Middle frontal gyrus (tissue), 1 donor: Measurements from ENCODE around the gene BUB1B.

Experiments used
- DNase-seq: peaks from one replicate; pipeline ENCODE4 v3.0.0-alpha.2; 2015; ENCODE audit warnings: low spot score; ENCODE audit errors: extremely low spot score

Gene BUB1B

DNA sequence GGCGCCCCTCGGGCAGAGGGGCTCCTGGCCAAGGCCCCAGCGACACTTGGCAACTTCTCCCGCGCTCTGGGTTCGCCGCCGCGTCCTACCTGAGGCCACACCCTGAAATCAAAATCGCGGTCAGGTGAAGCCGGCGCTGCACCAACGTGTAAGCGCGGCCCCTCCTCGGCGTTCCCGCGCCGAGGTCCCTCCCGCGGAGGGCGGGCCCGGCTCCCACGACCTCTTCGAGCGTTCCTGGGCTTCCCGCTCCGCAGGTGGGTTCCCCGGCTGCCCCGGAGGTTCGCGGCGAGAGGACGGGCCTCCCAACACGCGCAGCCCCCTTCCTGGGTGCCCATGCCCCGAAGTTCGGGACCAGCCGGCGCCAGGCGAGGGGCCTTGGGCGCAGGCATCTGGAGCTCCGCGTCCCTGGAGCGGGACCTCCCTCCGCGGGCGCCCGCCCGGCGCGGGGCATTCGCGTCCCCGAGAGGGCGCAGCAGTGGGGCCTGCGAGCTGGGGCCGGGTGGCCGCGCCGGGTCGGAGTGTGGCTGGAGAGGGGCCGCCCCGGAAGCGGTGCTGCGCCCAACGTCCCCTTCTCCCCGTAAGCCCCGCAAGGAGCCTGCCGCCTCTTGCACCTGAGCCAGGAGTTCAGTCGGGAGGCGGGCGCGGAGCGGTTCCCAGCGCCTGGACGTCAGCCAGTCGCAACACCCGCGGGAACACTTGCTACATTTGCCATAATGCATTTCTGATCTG, 91.7 kb downstream of the BUB1B start:
- no peak for DNase-seq

DNA sequence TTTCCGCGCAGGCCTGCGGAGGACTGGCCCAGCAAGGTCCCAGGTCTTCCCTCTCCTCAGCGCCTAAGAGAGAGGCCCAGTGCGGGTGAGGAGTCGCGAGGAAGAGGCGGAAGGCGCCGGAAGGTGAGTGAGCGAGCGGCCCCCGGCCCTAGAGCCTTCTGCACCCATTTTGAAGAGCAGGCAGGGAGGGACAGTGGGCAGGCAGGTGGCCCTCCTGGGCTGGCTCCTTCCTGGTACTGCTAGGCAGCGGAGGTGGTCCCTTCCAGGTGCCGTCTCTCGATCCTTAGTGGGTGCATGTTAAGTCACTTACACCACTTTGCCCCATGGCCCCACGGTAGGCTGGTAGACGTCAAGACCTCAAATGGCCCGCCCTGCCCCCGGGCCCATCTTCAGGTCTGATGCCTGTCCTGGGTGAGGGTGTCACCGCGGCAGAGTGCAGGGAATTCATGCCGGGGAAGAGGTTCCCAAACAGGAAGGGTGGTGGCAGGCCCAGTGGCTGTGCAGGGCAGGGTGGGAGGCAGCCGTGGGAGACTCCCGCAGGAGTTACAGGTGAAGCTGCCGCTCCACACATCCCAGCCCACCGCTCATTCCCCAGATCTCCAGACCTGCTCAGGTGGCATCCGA, 92.4 kb downstream of the BUB1B start:
- no peak for DNase-seq

- no peak for DNase-seq
Measured at GRCh38 chr15:40254452-40254851, 93.6 kb downstream of the BUB1B start.

- DNase-seq = no peak
Measured at GRCh38 chr15:40255033-40255432, 94.2 kb downstream of the BUB1B start.

GRCh38 chr15:40256638-40257235, 95.9 kb downstream of the BUB1B start:
- no peak for DNase-seq

- DNase-seq = no peak
Measured at GRCh38 chr15:40257656-40258450, 97.0 kb downstream of the BUB1B start.

DNA sequence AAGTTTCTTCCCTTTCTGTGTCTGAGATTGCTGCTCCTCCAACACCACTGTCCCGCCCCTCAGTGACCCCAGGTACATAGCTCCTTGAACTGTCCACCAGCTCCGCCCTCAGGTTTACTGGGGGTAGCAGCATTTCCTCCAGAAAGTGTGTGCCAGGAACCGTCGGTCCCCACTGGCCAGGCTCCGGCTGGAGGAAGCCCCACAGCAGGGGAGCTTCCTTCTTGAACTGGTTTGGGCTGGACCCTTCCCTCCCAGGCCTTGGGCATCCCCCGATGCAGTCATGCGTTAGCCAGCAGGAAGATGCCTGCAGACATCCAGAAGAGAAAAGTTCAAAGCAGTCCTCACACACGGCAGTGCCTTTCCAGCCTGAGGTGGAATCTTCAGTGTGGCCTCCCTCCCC, 97.7 kb downstream of the BUB1B start:
- no peak for DNase-seq

DNA sequence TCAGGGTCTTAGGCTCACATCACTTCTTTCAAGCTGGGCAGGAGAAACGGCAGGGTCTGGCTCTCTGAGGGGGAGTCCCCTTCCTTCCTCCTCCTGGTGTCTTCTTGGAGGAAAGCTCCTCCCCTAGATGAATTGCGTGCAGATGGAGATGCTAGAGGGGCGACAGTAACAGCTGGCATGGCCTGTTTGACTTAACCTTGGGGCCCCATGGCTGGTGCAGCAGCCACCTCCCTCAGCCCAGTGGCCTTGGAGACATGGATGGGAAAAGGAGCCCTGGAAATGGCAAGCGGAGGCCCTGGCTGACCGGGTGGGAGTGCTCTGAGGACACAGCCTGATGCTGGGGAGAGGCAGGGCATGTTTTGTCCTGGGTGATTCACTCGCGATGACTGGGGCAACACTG, 98.2 kb downstream of the BUB1B start:
- no peak for DNase-seq

DNA sequence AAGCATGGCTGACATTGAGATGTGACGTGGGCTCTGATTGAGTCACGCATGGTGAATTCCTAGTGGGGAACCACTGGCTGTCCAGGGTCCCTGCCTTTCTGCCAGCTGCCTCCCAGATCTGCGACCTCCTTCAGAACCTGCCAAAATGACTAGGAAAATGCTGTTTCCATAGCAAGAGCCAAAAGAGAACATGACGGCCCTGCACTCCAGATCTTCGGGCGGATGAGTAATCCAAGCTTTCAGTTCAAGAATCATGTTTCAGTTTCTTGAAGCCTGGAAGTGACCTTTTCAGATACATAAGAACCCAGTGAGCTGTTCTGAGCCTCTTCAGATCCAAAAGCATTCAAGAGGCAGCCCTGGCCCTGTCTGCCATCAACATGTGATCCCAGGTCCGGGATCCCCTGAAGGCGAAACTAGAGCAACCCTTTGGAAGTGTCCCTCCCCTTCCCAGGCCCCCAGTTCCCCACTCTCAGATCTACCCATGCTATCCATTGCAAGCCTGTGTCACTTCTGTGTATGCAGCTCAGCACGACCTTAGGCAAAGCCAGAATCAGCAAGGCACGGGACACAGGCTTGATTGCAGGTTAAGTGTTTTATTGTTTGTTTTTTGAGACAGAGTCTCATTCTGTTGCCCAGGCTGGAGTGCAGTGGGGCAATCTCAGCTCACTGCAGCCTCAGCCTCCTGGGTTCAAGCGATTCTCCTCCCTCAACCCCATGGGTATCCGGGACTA, 102.3 kb downstream of the BUB1B start:
- no peak for DNase-seq

GRCh38 chr15:40264321-40265153, 103.7 kb downstream of the BUB1B start:
- no peak for DNase-seq

DNA sequence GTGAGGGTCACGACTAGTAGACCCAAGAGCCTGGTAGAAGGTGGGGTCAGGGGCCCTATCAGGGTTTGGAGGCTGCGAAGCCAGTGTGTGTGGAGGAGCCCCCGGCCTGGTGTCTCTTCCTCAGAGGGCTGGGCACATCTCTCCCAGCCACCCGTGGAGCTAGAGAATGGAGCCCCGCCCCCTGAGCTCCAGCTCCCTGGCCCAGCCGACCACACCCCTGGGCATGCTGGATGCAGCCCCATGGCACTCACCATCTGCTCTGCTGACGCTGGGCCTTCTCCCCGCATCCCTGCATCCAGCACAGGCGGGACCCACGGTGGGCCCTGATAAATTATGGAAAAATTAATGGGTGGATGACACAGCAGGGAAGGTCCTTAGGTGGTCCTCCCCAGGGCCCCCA, 104.5 kb downstream of the BUB1B start:
- DNase-seq = no peak

DNA sequence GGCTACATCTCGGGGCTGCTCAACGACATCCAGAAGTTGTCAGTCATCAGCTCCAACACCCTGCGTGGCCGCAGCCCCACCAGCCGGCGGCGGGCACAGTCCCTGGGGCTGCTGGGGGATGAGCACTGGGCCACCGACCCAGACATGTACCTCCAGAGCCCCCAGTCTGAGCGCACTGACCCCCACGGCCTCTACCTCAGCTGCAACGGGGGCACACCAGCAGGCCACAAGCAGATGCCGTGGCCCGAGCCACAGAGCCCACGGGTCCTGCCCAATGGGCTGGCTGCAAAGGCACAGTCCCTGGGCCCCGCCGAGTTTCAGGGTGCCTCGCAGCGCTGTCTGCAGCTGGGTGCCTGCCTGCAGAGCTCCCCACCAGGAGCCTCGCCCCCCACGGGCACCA, 105.0 kb downstream of the BUB1B start:
- DNase-seq = no peak

- DNase-seq = no peak
Measured at GRCh38 chr15:40266828-40267304, 106.0 kb downstream of the BUB1B start.

- DNase-seq = no peak
Measured at GRCh38 chr15:40267670-40268069, 106.8 kb downstream of the BUB1B start.

- no peak for DNase-seq
Measured at GRCh38 chr15:40269604-40270003, 108.7 kb downstream of the BUB1B start.

DNA sequence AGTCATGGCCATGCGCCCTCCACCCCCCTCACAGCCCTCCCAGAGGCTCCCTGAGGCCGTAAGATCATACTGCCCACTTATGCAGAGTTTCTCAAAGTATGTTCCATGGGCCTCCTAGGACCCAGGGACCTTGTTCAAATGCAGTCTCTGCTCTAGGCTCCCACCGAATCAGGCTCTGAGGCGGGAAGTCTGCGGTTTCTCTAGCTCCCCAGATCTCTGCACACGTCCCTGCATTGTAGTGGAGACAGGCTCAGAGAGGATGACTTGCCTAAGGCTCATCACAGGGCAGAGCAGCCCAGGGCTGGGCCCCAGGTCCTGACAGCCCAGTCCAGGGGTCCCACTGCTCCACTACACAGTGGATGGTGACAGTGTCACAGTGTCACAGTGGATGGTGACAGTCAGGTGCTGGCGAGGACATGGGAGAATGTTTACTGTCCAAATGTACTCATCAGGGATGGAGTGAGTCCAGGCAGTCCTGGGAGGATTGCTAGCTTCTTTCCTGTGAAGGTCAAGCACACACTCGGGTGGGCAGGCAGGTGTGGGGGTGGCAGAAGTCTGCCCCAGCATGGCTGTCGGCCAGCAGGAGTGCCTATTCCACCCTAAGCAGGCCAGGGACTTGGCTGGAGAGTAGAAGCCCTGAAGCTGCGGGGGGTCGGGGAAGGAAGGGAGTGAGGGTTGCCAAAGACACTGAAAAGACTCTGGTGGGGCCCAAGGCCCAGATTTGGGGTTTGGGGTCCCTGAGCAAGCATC, 109.6 kb downstream of the BUB1B start:
- no peak for DNase-seq
